Transverse colon (tissue), 3 donors: ENCODE results near the gene PHF5A.

Source experiments
- CTCF ChIP-seq, 5 experiments: fragments of 200-600 bp in 3 of 5; fragments of 450-650 bp in 2 of 5; sonication (generic) in 3 of 5; IDR thresholded peaks; 1 replicate in 2 of 5; 2 replicates in 3 of 5; pipeline ENCODE4 v1.5.1; 2016 to 2017; ENCODE audit warnings: antibody characterized with exemption in 5 of 5, inconsistent platforms in 3 of 5, mild to moderate bottlenecking in 2 of 5, moderate library complexity in 1 of 5
- EP300 ChIP-seq: sonication (generic); formaldehyde crosslinking; IDR thresholded peaks from one replicate; pipeline ENCODE4 v1.6.1; 2017; ENCODE audit warnings: antibody characterized with exemption, low read depth
- POLR2A ChIP-seq: fragments of 450-650 bp; IDR thresholded peaks from one replicate; pipeline ENCODE4 v1.6.1; 2016; ENCODE audit warnings: antibody characterized with exemption, mild to moderate bottlenecking, moderate library complexity

- TF ChIP-seq EP300 (no peak), CTCF (IDR thresholded peaks at IDR 0.05) (no peak), POLR2A (no peak)
Measured at GRCh38 chr22:41500303-41500702, 31.8 kb upstream of the PHF5A start.
